ENCODE results near the gene RPL36AL.
A peak's percentile ranks its signal among the peaks of the same experiment; 100 is the strongest.

GRCh38 chr14:49586673-49587460, 33.6 kb downstream of the RPL36AL start:
- TF ChIP-seq CTCF (IDR thresholded peaks at IDR 0.05), result peak; percentile 61 to 91 (median 80)
- no peak for TF ChIP-seq POLR2AphosphoS5 (IDR thresholded peaks at IDR 0.05)
- no peak for TF ChIP-seq POLR2A (IDR thresholded peaks at IDR 0.05)
